Measurements from ENCODE around the gene RNPEPL1. TPM values are rescaled to one million over a fixed set of nuclear protein-coding genes. Genes with fewer than 3 reads are reported as not detected.

Gene RNPEPL1
- total and polyA plus RNA-seq, 10 of the 15 experiments (the other 5 are each of a cell fraction or from before 2014, with no cell fraction given) = 0.24 to 49.5 (median 6.8) TPM

- CTCF ChIA-PET = interaction anchor here (1.3 to 1.7 kb wide), 2 partner anchors 12 to 40 kb away, joined by 3 to 8 read pairs; no protein-coding TSS in a partner anchor
- in situ Hi-C loops (cut with MboI) = no loop called here
Measured at GRCh38 chr2:240553956-240554480, 14.3 kb upstream of the RNPEPL1 start.

More at GRCh38 chr2:240553956-240554480, 14.3 kb upstream of the RNPEPL1 start:
- TF ChIP-seq, protein P1, sequence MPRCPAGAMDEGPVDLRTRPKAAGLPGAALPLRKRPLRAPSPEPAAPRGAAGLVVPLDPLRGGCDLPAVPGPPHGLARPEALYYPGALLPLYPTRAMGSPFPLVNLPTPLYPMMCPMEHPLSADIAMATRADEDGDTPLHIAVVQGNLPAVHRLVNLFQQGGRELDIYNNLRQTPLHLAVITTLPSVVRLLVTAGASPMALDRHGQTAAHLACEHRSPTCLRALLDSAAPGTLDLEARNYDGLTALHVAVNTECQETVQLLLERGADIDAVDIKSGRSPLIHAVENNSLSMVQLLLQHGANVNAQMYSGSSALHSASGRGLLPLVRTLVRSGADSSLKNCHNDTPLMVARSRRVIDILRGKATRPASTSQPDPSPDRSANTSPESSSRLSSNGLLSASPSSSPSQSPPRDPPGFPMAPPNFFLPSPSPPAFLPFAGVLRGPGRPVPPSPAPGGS (IDR thresholded peaks at IDR 0.05; ENCODE audit: borderline replicate concordance, insufficient read depth, low read depth, low read length, poor library complexity, severe bottlenecking) = no peak
- TF ChIP-seq BCL11A (IDR thresholded peaks at IDR 0.05; ENCODE audit: low read depth, low read length) (no peak), CHD2 (IDR thresholded peaks at IDR 0.05; ENCODE audit: borderline replicate concordance, low read depth, low read length) (no peak), ZNF217 (IDR thresholded peaks at IDR 0.05) (no peak), NR2C1 (IDR thresholded peaks at IDR 0.05) (no peak), SREBF1 (IDR thresholded peaks at IDR 0.05; ENCODE audit: low read length) (no peak), IRF4 (IDR thresholded peaks at IDR 0.05; ENCODE audit: low read depth, low read length) (no peak), NFYB (IDR thresholded peaks at IDR 0.05; ENCODE audit: insufficient read depth, low read depth, low read length) (no peak), KAT2A (conservative IDR thresholded peaks at IDR 0.05; ENCODE audit: control insufficient read depth, low read depth, low read length) (no peak), NBN (IDR thresholded peaks at IDR 0.05) (no peak), LARP7 (IDR thresholded peaks at IDR 0.05) (no peak), RAD21 (IDR thresholded peaks at IDR 0.05; ENCODE audit: insufficient read depth, low read depth, low read length) (no peak), ZNF207 (IDR thresholded peaks at IDR 0.05; ENCODE audit: borderline replicate concordance) (no peak), HCFC1 (IDR thresholded peaks at IDR 0.05; ENCODE audit: low read length) (no peak), KDM1A (IDR thresholded peaks at IDR 0.05; ENCODE audit: borderline replicate concordance) (no peak), ZZZ3 (IDR thresholded peaks at IDR 0.05; ENCODE audit: control insufficient read depth, insufficient read length, low read depth) (no peak), RB1 (IDR thresholded peaks at IDR 0.05; ENCODE audit: borderline replicate concordance) (no peak)
- TF ChIP-seq, protein P2, sequence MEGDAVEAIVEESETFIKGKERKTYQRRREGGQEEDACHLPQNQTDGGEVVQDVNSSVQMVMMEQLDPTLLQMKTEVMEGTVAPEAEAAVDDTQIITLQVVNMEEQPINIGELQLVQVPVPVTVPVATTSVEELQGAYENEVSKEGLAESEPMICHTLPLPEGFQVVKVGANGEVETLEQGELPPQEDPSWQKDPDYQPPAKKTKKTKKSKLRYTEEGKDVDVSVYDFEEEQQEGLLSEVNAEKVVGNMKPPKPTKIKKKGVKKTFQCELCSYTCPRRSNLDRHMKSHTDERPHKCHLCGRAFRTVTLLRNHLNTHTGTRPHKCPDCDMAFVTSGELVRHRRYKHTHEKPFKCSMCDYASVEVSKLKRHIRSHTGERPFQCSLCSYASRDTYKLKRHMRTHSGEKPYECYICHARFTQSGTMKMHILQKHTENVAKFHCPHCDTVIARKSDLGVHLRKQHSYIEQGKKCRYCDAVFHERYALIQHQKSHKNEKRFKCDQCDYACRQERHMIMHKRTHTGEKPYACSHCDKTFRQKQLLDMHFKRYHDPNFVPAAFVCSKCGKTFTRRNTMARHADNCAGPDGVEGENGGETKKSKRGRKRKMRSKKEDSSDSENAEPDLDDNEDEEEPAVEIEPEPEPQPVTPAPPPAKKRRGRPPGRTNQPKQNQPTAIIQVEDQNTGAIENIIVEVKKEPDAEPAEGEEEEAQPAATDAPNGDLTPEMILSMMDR (IDR thresholded peaks at IDR 0.05 in 2 of 3, conservative IDR thresholded peaks at IDR 0.05 in 1 of 3; ENCODE audit: control insufficient read depth in 2 of 3, extremely low read depth in 1 of 3, insufficient read depth in 1 of 3, low read depth in 3 of 3, low read length in 3 of 3) = no peak
- ATAC-seq (no peak), DNase-seq (ENCODE audit: low read depth, low spot score) (no peak), FAIRE-seq (no peak)
- H3K9ac ChIP-seq (ENCODE audit: control insufficient read depth, insufficient read depth, low read length) = no peak overlapping the region
- ChIA-PET RAD21 (ENCODE audit: unreplicated experiment) (no interaction called here), POLR2A (no interaction called here), SMC1A (ENCODE audit: uncharacterized antibody, unreplicated experiment) (interaction anchor here (1.1 kb wide), 1 partner anchor 40 kb away, joined by 4 read pairs; no protein-coding TSS in a partner anchor)
- no peak overlapping the region for H3K27ac ChIP-seq (ENCODE audit: control insufficient read depth, insufficient read depth)
- peaks cover 18% of the 10 kb centered on the region for H3K79me2 ChIP-seq (ENCODE audit: control insufficient read depth, insufficient read depth, low read length)
- BruUV-seq (replicated peaks) = no TSS peak
- peaks cover 0 to 15% of the 10 kb centered on the region in 2 experiments; a peak in 1 of 4 replicates for H3K36me3 ChIP-seq (ENCODE audit: control insufficient read depth in 2 of 2, insufficient read depth in 2 of 2, low read length in 1 of 2)
- intact Hi-C loops (cut with micrococcal nuclease; ENCODE audit: unreplicated experiment) = no loop called here
- WGBS (ENCODE audit: insufficient coverage, insufficient replicate concordance, low lambda C conversion rate, missing lambda C conversion rate) = 93% methylated on average over 7 of the region's 7 CpGs
- no peak overlapping the region for H3K4me3 ChIP-seq
- no peaks in the 10 kb centered on the region for H4K20me1 ChIP-seq (ENCODE audit: control insufficient read depth, insufficient read depth)
- H3K4me2 ChIP-seq (ENCODE audit: control insufficient read depth, insufficient read depth) = no peak overlapping the region
- no peaks in the 10 kb centered on the region for H3K27me3 ChIP-seq (replicated peaks in 1 of 2; ENCODE audit: control insufficient read depth in 2 of 2, insufficient read depth in 2 of 2, low read length in 1 of 2)
- H2AFZ ChIP-seq (ENCODE audit: control insufficient read depth, low read depth, low read length) = no peak overlapping the region
- H3K9me3 ChIP-seq (replicated peaks; ENCODE audit: control insufficient read depth, insufficient read depth, low read length) = no peaks in the 10 kb centered on the region; the same call in 2 of the 3 replicates
- H3K4me1 ChIP-seq (ENCODE audit: control insufficient read depth, insufficient read depth, low read length) = peaks cover 31% of the 10 kb centered on the region

Data from GM12878 (cell line).